ENCODE data around the gene TFEB.

Gene TFEB

DNA sequence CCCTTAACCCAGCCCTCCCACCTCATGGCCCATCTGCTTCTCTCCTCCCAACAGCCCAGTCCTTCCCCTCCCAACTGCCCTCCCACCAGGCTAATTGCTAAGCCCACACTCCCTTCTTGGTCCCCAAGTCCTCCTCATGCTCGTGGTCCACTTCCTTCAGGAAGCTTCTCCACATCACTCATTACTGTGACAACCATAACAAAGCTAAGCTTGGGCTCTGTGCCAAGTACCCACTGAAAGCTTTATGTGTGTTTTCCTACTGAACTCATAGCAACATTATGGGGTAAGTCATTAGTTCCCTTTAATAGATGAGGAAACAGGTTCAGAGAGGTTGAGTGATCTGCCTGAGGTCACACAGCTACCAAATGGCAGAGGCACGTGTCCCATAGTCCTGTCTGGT is 28.1 kb upstream of the TFEB start:
- DNase-seq (ENCODE audit: low spot score), result no peak

DNA sequence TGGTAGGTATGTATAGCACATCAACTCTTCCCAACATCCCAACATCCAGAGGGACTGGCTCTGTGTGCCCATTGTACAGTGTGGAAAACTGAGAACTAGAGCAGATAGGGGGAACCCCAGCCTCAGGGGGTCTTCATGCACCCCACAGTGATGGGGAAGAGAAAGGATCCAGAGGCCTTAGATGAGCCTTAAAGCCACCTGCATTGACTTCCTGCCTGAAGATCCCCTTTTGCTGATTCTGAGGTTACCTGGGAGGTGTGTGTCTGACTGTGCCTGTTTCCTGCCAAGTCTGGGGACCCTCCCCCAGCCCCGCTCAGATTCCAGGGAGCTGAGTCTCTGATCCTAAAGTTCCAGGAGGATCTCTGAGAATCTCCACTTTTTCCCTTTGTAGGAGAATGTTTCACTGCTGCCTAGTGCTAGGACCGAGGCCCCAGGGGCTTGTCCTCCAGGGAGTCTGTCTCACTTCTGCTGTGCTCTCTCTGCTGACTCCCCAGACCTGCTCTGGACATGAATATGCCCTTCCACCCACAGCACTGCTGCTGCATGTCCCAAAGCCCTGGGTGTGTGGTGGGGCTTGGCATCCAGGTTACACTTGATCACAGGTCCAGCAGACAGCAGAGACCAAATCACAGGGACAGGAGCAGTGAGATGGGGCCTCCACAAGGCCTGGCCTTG is 24.6 kb upstream of the TFEB start:
- no peak for DNase-seq (ENCODE audit: low spot score)

DNA sequence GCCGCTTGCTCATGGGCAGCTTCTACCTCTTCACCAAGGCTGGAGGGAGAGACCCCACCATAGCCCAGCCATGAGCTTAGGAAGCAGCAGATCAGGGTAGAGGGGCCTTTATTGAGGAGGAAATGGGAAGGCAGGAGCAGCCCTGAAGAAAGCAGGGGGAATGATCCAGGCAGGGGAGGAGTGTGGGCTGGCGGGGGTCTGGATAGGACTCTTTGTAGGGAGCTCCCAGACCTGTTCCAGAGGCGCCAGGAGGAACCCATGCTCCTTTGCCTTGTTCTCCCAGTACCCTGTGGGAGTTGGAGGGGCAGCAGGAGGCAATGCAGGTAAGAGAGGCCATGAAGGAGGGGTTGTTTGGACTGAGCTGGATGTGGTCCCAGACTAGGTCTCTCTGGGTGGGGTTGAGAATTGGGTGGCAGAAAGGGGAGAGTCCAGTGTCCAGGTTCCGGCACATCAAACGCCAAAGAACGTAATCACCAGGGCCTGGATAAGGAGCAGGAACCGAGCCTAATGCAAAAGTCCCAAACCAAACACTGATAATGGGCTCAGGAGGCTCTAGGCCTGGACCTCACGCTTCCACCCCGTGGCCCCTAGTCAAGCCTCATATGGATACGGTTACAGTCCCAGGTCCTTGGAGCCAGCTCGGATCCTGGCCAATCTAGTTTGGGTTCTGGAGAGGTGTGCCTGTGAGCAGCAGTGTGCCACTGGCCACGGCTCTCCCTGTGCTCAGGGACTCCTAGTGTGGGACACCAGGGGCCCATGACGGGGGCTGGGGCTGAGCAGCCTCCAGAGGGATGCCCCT is 23.9 kb upstream of the TFEB start:
- no peak for DNase-seq (ENCODE audit: low spot score)

DNA sequence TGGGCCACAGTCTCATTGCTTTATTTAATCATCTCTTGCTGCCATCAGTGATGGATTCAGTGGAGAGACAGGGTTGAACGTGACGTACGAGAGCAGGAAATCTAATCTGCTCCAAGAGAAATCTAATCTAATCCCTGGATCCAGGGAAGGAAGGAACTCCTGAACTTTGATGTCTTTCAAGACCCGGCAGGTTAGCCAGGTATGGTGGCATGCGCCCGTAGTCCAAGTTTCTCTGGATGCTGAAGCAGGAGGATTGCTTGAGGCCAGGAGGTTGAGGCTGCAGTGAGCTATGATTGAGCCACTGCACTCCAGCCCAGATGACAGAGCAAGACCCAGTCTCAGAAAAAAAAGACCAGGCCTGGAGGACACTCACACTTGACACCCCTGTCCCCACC is 23.2 kb upstream of the TFEB start:
- no peak for DNase-seq (ENCODE audit: low spot score)

DNA sequence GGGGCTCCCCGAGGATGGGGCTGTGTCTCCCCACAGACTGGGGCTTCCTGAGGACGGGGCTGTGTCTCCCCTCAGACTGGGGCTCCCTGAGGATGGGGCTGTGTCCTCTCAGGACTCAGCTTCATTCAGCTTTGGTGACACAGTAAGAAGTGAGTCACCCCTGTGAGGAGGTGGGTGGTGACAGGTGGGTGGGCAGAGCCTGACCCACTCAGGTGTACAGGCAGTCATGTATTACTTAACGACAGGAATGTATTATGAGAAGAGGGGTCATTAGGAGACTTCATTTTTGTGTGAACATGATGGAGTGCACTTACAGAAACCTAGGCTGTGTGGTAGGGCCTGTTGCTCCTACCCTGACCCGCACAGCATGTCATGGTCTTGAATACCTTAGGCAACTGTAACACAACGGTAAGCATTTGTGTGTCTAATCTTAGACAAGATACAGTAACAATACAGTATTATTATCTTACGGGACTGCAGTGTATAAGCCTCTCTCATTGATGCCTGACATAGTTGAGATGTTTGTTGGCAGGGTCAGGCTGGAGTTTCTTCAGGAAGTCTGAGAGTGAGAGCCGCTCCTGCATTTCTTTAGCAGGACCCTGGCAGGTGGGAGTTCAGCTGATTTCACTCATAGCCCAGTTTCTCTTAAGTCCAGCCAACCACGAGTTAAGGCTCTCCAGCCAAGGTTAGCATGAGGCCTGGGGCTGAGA is 22.7 kb upstream of the TFEB start:
- DNase-seq (ENCODE audit: low spot score), result no peak

DNA sequence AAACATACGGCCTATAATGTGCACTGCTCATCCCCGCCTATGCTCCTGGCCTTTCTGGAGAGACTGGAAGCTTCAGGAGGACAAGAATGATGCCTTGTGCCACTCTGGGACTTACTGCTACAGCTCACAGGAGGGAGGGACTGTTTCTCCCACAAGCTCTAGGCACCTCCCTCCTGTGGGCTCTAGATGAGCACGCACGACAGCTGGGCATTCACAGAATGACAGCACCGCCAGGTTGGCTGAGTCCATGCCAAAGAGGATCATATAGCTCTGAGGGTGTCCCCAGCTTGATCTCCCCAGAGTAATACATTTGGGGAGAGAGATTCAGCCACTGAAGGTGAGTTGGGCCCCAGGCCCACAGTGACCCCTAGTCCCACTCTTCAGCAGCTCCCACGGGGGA is 21.9 kb upstream of the TFEB start:
- DNase-seq (ENCODE audit: low spot score), result no peak

DNA sequence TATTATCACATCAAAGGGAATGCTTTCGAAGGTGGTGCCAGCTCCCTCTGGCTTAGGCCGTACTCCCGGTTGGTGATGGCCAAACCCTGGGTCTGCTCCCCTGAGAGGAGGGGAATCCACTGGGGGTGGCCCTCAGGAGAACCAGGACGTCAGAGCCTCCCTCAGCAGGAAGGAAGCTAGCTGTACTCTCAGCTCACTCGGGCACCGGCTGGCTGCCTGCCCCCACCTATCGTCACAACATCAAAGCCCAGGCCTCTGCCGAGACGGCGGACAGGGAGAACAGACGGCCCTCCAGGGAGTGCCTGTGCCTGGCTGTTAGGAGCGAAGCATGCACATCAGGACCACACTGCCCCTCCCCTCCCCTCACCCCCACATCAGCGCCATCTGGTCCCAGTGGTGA is 20.9 kb upstream of the TFEB start:
- no peak for DNase-seq (ENCODE audit: low spot score)

DNA sequence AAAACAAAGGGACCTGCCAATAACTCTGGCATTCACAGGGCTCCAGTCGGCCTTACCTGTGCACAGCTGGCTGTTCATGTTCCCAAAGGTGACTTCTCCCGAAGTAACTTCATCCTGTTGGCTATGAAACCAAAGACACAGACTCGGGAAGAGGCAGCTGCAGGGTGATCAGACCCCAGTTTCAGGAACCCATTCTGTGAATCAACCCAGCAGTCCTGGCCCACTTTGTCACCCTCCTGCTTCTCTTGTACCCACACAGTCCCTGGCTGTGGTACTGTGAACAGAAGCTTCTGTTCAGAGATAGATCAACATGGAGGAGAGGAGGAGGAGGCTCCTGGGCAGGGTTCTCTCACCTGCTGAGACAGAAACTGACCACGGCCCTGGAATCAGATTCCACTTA is 20.5 kb upstream of the TFEB start:
- no peak for DNase-seq (ENCODE audit: low spot score)

DNA sequence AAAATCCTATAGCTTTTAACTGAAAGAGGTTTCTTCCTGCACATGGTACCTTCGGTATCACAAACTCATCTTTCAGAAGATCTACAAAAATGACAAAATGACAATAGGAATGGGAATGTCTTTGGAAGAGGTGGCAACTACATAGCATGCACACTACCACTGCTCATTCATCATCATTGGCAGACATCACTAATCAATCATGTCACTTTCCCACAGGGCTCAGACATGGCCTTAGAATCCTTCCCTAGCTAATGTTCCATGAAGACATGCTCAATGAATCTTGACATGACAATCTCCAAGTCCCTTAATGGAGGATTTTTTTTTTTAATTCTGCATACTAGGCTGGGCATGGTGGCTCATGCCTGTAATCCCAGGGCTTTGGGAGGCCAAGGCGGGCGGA is 15.0 kb upstream of the TFEB start:
- DNase-seq (ENCODE audit: low spot score), result no peak

DNA sequence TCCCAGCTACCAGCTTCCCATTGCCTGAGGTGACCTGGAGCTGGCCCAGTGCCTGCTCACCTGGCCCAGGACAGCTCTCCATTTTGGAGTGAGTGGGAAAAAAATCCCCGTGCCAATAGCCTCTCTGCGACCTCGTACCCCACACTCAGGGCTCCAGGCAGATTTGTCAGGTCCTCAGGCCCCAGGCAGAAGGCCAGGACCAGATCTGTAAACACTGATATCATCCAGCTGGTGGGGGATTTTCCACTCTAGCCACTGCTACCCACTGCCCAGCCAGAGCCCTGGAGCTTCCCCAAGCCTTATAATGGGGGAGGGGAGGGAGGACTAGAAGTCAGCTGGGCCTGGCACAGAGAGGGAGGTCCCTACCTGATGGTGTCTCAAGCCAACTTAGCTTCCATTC is 13.1 kb upstream of the TFEB start:
- DNase-seq (ENCODE audit: low spot score), result no peak

DNA sequence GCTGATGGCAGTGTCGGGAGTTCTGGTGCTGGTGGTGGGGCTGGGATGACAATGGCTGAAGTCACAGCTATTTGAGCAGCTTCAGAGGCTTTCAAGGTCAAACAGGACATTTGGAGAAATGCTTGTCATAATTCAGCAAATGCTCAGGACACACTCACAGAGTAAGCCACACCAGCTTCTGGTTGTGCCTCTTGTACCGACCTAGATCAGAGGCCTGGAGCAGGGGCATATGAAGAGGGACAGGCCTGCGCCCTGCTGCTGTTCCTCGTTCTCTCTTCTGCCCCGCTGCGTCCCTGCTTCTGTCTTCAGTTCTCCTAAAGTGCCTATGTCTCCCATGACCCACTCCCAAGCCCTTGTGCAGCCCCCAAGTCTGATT is 12.7 kb upstream of the TFEB start:
- no peak for DNase-seq (ENCODE audit: low spot score)

DNA sequence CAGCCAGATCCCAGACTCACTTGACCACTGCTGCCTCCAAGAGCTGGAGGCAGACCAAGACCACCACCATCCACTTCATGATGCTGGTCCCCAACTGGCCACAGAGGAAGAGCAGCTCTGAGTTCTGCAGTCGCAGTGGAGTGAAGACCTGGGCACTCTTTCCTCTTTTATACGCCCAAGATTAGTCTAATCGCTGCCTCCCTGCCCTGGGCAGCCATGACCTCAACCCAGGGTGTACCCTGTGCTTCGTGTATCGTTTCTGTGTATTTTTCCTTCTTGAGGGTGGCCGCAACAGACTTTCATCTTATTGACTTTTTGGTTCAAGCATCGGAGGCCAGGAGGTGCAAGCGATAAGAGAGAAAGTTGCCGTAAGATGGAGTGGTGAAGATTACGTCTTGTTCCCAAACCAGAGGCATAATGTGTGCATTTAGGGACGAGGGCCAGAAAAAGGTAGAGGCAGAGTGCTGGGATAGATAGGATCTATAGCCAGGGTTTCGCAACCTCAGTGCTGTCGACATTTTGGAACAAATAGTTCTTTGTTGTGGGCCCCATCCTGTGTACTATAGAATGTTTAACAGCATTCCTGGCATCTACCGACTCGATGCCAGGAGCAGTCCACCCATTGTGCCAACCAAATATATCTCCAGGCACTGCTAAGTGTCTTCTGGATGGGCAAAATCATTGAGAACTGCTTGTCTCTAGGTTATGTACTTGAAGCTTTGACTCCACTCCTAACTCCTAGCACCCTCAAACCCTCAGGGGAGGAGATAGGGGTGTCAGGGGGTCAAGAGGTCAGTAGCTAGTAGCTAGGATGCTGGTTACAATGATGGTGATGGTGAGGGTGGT is 12.1 kb upstream of the TFEB start, which contains the start of gene PGC:
Gene PGC (minus strand): TSS at position 142 of the 846 bp plus-strand sequence. CDS start 63 bp downstream, at position 79.
- no peak for DNase-seq (ENCODE audit: low spot score)

DNA sequence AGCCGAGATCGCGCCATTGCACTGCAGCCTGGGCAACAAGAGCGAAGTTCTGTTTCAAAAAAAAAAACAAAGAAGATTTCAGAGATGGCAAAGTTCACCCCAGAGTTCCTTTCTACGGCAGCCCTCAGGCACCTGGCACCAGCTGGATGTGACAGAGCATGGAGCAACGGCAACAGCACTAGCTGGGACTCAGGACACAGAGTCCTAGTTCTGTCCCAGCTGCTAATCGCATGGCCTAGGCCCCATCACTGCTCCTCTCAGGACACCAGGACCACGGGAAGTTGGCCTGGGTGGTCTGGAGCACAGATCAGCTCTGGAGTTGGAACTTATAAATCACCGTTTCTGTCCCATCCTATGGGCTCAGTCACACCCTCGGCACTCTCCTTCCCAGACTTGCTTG is 10.7 kb upstream of the TFEB start:
- no peak for DNase-seq (ENCODE audit: low spot score)

DNA sequence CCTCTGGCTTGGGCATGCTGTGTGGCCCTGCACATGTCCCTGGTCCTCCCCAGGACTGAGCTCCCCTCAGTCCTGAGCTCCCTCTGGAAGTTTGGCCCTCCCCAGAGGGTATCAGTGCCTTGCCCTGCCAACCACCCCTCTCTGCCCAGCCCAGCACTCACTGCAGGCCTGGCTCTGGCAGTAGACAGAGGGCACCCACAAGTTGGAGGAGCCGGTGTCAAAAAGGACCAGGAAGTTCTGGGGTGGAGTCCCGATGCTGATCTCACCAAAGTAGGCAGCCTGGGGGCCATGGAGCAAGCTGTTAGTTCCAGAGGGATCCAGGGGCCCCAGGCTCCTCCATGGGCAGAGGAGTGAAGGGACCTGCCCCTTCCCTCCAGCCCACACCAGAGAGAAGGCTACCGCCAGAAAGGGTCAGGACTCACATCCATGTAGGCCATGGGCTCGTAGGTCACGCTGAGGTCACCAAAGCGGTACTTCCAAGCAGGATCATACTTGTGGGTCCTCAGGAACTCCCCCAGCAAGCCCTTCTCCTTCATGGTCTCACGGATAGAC is 8.9 kb upstream of the TFEB start:
- DNase-seq (ENCODE audit: low spot score), result no peak

DNA sequence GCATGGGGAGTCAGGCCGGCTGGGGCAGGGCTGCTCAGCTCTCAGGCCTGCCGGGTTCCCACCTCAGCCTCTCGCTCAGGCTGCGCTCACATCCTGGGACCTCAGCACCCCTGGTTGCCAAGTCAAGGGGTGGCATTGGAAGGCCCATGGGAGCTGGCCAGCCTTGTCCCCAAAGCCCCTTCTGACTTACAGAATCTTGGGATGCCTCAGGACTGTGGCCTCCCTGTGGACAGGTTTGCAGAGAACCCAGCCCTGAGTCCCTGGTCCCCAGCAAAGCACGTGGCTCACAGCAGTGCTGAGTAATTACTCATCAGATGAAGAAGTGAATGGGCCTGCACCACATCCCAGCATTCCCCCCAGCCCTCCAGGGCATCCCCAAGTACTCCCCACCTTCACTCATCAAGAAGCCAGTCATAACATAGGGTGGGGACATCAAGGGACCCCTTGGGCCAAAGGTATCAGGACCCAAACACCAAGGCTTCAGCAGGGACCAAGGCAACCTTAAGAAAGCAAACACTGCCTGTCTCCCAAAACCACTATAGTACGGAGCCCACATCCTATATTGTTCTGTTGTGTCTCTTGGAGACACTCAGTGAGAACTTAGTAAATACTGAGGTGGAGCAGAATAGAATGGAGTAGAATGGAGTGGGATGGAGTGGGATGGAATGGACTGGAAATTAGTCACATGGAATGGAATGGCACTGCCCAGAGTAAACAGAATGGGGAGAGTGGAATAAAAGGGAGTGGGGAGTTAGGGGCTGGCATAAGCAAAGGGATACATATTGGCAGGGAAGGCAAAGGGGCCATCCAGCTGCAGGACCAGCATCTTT is 8.2 kb upstream of the TFEB start:
- no peak for DNase-seq (ENCODE audit: low spot score)

DNA sequence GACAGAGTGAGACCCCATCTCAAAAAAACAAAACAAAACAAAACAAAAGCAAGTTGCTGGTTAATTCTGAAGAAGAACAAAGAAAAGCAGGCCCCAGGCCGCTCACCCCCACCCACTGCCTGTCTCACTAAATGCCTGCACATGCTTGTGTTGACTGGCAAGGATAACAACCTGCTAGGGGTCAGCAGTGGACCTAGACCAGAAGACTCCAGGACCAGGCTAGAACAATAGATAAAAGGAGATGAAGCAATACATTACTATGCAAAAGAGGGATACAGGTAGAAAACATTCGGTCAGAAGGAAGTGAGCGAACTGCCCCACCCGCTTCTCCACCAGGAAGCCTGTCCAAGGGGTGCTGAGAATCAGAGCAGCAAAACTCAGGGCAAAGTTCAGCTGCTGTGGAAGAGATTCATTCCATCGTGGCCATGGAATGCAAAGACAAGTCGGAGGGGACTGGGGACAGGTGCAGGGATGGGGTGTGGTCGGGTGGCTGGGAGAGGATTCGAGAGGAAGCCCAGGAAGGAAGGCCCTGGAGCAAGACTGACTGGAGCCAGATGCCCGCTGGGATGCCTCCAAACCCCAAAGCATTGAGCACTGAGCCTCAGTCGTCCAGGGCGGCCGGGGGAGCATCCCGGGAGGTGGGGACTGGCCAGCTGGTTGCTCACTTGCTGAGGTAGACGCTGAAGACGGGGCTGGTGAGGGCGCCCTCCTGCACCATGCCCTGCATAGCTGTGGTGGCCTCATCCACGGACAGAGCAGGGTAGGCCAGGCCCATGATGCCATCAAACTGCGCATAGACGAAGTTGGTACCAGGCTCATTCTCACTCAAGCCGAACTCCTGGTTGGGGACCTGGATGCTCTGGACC is 6.5 kb upstream of the TFEB start:
- no peak for DNase-seq (ENCODE audit: low spot score)

DNA sequence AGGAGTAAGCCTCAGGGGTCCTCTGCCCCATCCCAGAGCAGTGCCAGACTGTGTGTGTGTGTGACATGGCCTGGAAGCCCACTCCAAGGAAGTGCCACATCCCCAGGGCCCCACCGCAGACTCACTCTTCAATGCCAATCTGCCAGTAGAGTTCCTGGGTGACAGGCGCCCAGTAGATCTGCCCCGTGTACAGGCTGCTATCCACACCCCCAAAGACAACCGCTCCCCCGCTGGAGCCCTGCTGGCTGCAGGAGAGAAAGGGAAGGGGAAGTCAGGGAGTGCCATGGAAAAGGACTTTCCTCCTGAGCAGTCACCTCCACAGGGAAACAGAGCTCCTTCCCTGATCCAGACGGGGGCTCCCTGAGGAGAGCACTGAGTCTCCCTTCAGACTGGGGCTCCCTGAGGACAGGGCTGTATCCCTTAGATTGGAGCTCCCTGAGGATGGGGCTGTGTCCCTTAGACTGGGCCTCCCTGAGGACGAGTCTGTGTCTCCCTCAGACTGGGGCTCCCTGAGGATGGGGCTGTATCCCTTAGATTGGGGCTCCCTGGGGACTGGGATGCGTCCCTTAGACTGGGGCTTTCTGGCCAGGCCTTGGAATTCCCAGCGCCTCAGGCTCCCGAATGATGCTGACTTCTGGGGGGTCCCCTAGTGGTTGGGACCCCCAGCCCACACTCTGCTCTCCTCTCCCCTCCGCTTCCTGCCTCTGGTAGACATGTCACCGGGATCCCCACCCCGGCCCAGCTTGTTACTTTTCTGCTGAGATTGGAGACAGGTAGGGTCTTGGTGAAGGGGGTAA is 5.2 kb upstream of the TFEB start:
- DNase-seq (ENCODE audit: low spot score), result no peak

DNA sequence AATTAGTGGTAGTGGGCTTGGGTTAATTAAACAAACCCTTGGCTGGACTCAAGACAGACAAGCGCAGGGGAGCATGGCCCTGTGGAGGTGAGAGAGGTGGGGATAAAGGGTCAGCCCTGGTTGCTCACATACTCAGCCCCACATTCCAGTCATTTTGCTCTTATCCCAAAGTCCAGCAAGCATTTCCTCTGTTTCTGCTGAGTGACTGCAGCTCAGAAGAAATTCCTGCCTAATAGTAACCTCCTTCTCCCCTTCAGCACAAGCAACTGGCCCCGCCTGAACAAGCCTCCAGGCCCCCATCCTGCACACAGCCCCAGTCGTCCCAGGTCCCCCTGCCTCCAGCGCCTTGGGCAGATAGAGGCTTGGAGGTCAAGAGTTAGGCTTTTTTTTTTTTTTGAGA is 3.6 kb upstream of the TFEB start:
- DNase-seq (ENCODE audit: low spot score), result no peak

DNA sequence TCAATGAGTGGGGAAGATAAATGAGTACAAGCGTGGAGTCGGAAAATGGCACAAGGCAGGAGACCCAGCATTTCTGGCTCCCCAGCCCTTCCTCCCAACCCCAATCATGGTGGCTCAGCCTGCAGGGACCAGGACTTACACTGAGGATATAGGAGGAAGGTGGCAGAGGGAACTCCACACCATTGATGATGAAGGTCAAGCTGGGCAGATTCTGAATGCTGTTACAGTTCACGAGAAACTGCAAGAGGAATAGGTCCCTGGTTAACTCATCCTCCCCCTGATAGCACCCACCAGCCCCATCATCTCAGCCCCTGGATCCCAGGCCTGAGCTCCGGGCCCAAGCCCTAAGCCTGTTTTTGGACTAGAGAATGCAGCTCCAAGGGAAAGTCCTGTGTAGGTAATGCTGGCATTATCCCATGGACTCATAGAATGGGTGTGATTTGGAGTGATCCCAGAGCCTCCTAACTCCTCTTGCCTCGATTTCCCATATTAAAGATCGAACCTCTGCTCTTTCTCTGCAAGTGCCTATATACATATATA is 2.3 kb upstream of the TFEB start:
- no peak for DNase-seq (ENCODE audit: low spot score)

Data from iPS-NIHi11 (cell line).